MV-4-11 (cell line): ENCODE results near the gene CAB39.

Source experiments
- DNase-seq: peaks from one replicate; lab custom pipeline; 2025; lab: John Stamatoyannopoulos, UW

CAB39 gene

GRCh38 chr2:230821261-230821990 lies 108.8 kb downstream of the CAB39 start:
- no peak for DNase-seq

GRCh38 chr2:230821991-230822520 lies 109.4 kb downstream of the CAB39 start:
- no peak for DNase-seq

- no peak for DNase-seq
Observed at GRCh38 chr2:230823264-230823964, 110.8 kb downstream of the CAB39 start.

- DNase-seq, result peak; percentile 61
Observed at GRCh38 chr2:230824406-230824978, 111.8 kb downstream of the CAB39 start.

GRCh38 chr2:230825354-230825753 lies 112.7 kb downstream of the CAB39 start:
- no peak for DNase-seq

GRCh38 chr2:230827774-230828271 lies 115.2 kb downstream of the CAB39 start:
- no peak for DNase-seq

GRCh38 chr2:230828272-230828961 lies 115.8 kb downstream of the CAB39 start:
- DNase-seq, result no peak

- DNase-seq, result no peak
Observed at GRCh38 chr2:230829293-230829692, 116.7 kb downstream of the CAB39 start.

GRCh38 chr2:230829959-230830358 lies 117.3 kb downstream of the CAB39 start:
- DNase-seq, result no peak

- DNase-seq, result no peak
Observed at GRCh38 chr2:230830428-230830827, 117.8 kb downstream of the CAB39 start.

GRCh38 chr2:230840301-230840700 lies 127.7 kb downstream of the CAB39 start:
- peak; percentile 44 for DNase-seq

GRCh38 chr2:230842473-230842872 lies 129.8 kb downstream of the CAB39 start:
- no peak for DNase-seq

- no peak for DNase-seq
Observed at GRCh38 chr2:230843132-230843531, 130.5 kb downstream of the CAB39 start.

GRCh38 chr2:230846360-230846759 lies 133.7 kb downstream of the CAB39 start:
- no peak for DNase-seq

GRCh38 chr2:230847883-230848388 lies 135.3 kb downstream of the CAB39 start:
- peak; percentile 80 for DNase-seq

GRCh38 chr2:230849633-230850357 lies 137.2 kb downstream of the CAB39 start:
- DNase-seq, result no peak

GRCh38 chr2:230850358-230850658 lies 137.7 kb downstream of the CAB39 start:
- DNase-seq, result no peak

- no peak for DNase-seq
Observed at GRCh38 chr2:230852113-230852512, 139.5 kb downstream of the CAB39 start.

- no peak for DNase-seq
Observed at GRCh38 chr2:230861552-230862255, 149.1 kb downstream of the CAB39 start.

- no peak for DNase-seq
Observed at GRCh38 chr2:230862292-230862691, 149.7 kb downstream of the CAB39 start.

- DNase-seq, result no peak
Observed at GRCh38 chr2:230863031-230863430, 150.4 kb downstream of the CAB39 start.
